CD4-positive, CD25-positive, alpha-beta regulatory T cell (primary cell): ENCODE measurements around the gene ZNF684. TPM values are rescaled to one million over a fixed set of nuclear protein-coding genes. Genes with fewer than 3 reads are reported as not detected.

Experiments
- ATAC-seq, 2 donors: fragments of 150-1000 bp; cut with Tn5 transposase; one replicate each; pipeline ENCODE4 v1.10.0; 2021; ENCODE audit warnings: low read depth in 2 of 2, moderate number of reproducible peaks in 2 of 2, moderate library complexity in 1 of 2
- DNase-seq, 3 donors: peaks; one replicate each; pipeline versions ENCODE4 v3.0.0 to v3.0.0-alpha.2; 2012 to 2022; ENCODE audit warnings: mixed read lengths in 1 of 3
- H3K27ac ChIP-seq: one replicate; pipeline ENCODE4 v1.7.0; 2013; ENCODE audit warnings: mild to moderate bottlenecking, low read length; ENCODE audit not compliant: insufficient read depth, poor library complexity, severe bottlenecking
- H3K27me3 ChIP-seq: one replicate; pipeline ENCODE4 v1.7.0; 2013; ENCODE audit warnings: low read length; ENCODE audit not compliant: control insufficient read depth, insufficient read depth
- H3K36me3 ChIP-seq: one replicate; pipeline ENCODE4 v1.7.0; 2013; ENCODE audit warnings: mild to moderate bottlenecking, low read length, moderate library complexity; ENCODE audit not compliant: control insufficient read depth, insufficient read depth
- H3K4me1 ChIP-seq: 2 replicates; pipeline ENCODE4 v1.7.0; 2013; ENCODE audit warnings: mild to moderate bottlenecking, low read length; ENCODE audit not compliant: insufficient read depth, control insufficient read depth, poor library complexity, severe bottlenecking
- H3K4me3 ChIP-seq: one replicate; pipeline ENCODE4 v1.7.0; 2013; ENCODE audit warnings: low read depth, mild to moderate bottlenecking, low read length, moderate library complexity
- H3K9me3 ChIP-seq, 2 experiments: 1 replicate in 1 of 2; 2 replicates in 1 of 2; pipeline ENCODE4 v1.7.0; 2013; ENCODE audit warnings: low read length in 2 of 2, mild to moderate bottlenecking in 1 of 2, moderate library complexity in 1 of 2; ENCODE audit not compliant: control insufficient read depth in 2 of 2
- H3K27ac Mint-ChIP-seq, 3 donors: one replicate each; pipeline ENCODE4 v1.8.0; 2020 to 2022; ENCODE audit warnings: mild to moderate bottlenecking in 3 of 3, mixed read lengths in 3 of 3, moderate library complexity in 2 of 3
- H3K27me3 Mint-ChIP-seq: one replicate; pipeline ENCODE4 v1.8.0; 2022; ENCODE audit warnings: mild to moderate bottlenecking, mixed read lengths
- H3K36me3 Mint-ChIP-seq: one replicate; pipeline ENCODE4 v1.8.0; 2020; ENCODE audit warnings: mixed read lengths
- H3K4me1 Mint-ChIP-seq, 4 donors: one replicate each; pipeline ENCODE4 v1.8.0; 2020 to 2022; ENCODE audit warnings: mixed read lengths in 4 of 4, mild to moderate bottlenecking in 1 of 4
- H3K4me3 Mint-ChIP-seq, 4 donors: one replicate each; pipeline ENCODE4 v1.8.0; 2020 to 2022; ENCODE audit warnings: mild to moderate bottlenecking in 4 of 4, mixed read lengths in 4 of 4, moderate library complexity in 3 of 4
- H3K9me3 Mint-ChIP-seq, 7 donors: one replicate each; pipeline ENCODE4 v1.8.0; 2020 to 2022; ENCODE audit warnings: mixed read lengths in 7 of 7, mild to moderate bottlenecking in 3 of 7, moderate library complexity in 2 of 7
- polyA plus RNA-seq, 4 donors: library from polyadenylated mRNA; unstranded; fragments of 300-500 nt; fragmentation: Illumina TruSeq; gene quantifications; one replicate each; pipeline ENCODE4 v1.2.3, GENCODE V29; 2021
- total RNA-seq: library from RNA; stranded (reverse); gene quantifications from one replicate; pipeline ENCODE4 v1.2.3, GENCODE V29; 2022

Gene ZNF684
- total and polyA plus RNA-seq, 5 donors from 2014 or later = 5.3 to 6.0 (median 5.7) TPM

GRCh38 chr1:40530735-40531380, 579 bp upstream of the ZNF684 start:
- H3K36me3 ChIP-seq = no peaks in the 10 kb centered on the region
- DNase-seq (no peak), ATAC-seq (no peak)
- peak overlapping the region; percentile 90 to 100 (median 96) for H3K4me3 Mint-ChIP-seq
- peak overlapping the region; percentile 99 for H3K4me3 ChIP-seq
- H3K27me3 Mint-ChIP-seq = peaks cover 27% of the 10 kb centered on the region
- H3K4me1 ChIP-seq = peaks cover 17% of the 10 kb centered on the region
- H3K27ac Mint-ChIP-seq = peak overlapping the region; percentile 93 to 96 (median 94)
- H3K4me1 Mint-ChIP-seq = peaks cover 16 to 33% (median 25%) of the 10 kb centered on the region in 4 donors
- peaks cover 6 to 8% of the 10 kb centered on the region in 2 experiments for H3K9me3 ChIP-seq
- H3K36me3 Mint-ChIP-seq = peaks cover 6% of the 10 kb centered on the region
- H3K9me3 Mint-ChIP-seq = peaks cover 0 to 11% (median 4%) of the 10 kb centered on the region in 7 donors
- H3K27ac ChIP-seq = peak overlapping the region; percentile 70
- no peaks in the 10 kb centered on the region for H3K27me3 ChIP-seq

- peaks cover 16 to 33% (median 25%) of the 10 kb centered on the region in 4 donors for H3K4me1 Mint-ChIP-seq
These were observed 589 bp downstream of the ZNF684 start for GRCh38 chr1:40532062-40532389.

GRCh38 chr1:40532844-40533424, 1.5 kb downstream of the ZNF684 start:
- Mint-ChIP-seq H3K4me3 (peak overlapping the region; percentile 4 to 81 (median 57)), H3K36me3 (peaks cover 8% of the 10 kb centered on the region), H3K9me3 (peaks cover 0 to 6% (median 3%) of the 10 kb centered on the region in 7 donors), H3K27me3 (peaks cover 17% of the 10 kb centered on the region), H3K27ac (peak overlapping the region in 1 of 3 donors; percentile 96), H3K4me1 (peaks cover 16 to 33% (median 25%) of the 10 kb centered on the region in 4 donors)
- H3K4me1 ChIP-seq = peaks cover 17% of the 10 kb centered on the region
- no peaks in the 10 kb centered on the region for H3K27me3 ChIP-seq
- no peak for ATAC-seq
- peak overlapping the region; percentile 99 for H3K4me3 ChIP-seq
- DNase-seq = peak in 2 of 3 donors; percentile 19 to 71
- no peak overlapping the region for H3K27ac ChIP-seq
- H3K9me3 ChIP-seq = peaks cover 0 to 2% of the 10 kb centered on the region in 2 experiments
- no peaks in the 10 kb centered on the region for H3K36me3 ChIP-seq

More at GRCh38 chr1:40532062-40532389, 589 bp downstream of the ZNF684 start:
- peak overlapping the region; percentile 99 for H3K4me3 ChIP-seq
- H3K4me1 ChIP-seq = peaks cover 17% of the 10 kb centered on the region
- Mint-ChIP-seq H3K27ac (peak overlapping the region; percentile 93 to 96 (median 94)), H3K27me3 (peaks cover 21% of the 10 kb centered on the region), H3K4me3 (peak overlapping the region; percentile 90 to 100 (median 96)), H3K9me3 (peaks cover 0 to 6% (median 4%) of the 10 kb centered on the region in 7 donors), H3K36me3 (peaks cover 4% of the 10 kb centered on the region)
- H3K36me3 ChIP-seq = no peaks in the 10 kb centered on the region
- peak overlapping the region; percentile 70 for H3K27ac ChIP-seq
- no peak for ATAC-seq
- no peak for DNase-seq
- peaks cover 0 to 6% of the 10 kb centered on the region in 2 experiments for H3K9me3 ChIP-seq
- no peaks in the 10 kb centered on the region for H3K27me3 ChIP-seq

GRCh38 chr1:40534589-40534988, 3.2 kb downstream of the ZNF684 start:
- ATAC-seq (no peak), DNase-seq (no peak)
- Histone ChIP-seq H3K9me3 (no peaks in the 10 kb centered on the region), H3K27ac (no peak overlapping the region), H3K4me3 (no peak overlapping the region), H3K36me3 (no peaks in the 10 kb centered on the region), H3K4me1 (peaks cover 17% of the 10 kb centered on the region), H3K27me3 (no peaks in the 10 kb centered on the region)
- no peak overlapping the region for H3K27ac Mint-ChIP-seq
- peaks cover 0 to 6% (median 3%) of the 10 kb centered on the region in 7 donors for H3K9me3 Mint-ChIP-seq
- H3K4me3 Mint-ChIP-seq = no peak overlapping the region
- H3K36me3 Mint-ChIP-seq = peaks cover 8% of the 10 kb centered on the region
- H3K27me3 Mint-ChIP-seq = peaks cover 10% of the 10 kb centered on the region
- H3K4me1 Mint-ChIP-seq = peaks cover 16 to 33% (median 25%) of the 10 kb centered on the region in 4 donors

GRCh38 chr1:40535732-40536131, 4.3 kb downstream of the ZNF684 start:
- Histone ChIP-seq H3K4me1 (peaks cover 17% of the 10 kb centered on the region), H3K36me3 (peaks cover 2% of the 10 kb centered on the region), H3K9me3 (no peaks in the 10 kb centered on the region), H3K4me3 (no peak overlapping the region), H3K27ac (no peak overlapping the region), H3K27me3 (no peaks in the 10 kb centered on the region)
- no peak for DNase-seq
- Mint-ChIP-seq H3K36me3 (peaks cover 8% of the 10 kb centered on the region), H3K27me3 (peaks cover 9% of the 10 kb centered on the region), H3K4me3 (peak overlapping the region in 1 of 4 donors; percentile 10), H3K9me3 (peaks cover 0 to 5% (median 3%) of the 10 kb centered on the region in 7 donors), H3K27ac (no peak overlapping the region), H3K4me1 (peaks cover 16 to 36% (median 27%) of the 10 kb centered on the region in 4 donors)
- no peak for ATAC-seq

- Mint-ChIP-seq H3K4me3 (no peak overlapping the region), H3K36me3 (peaks cover 32% of the 10 kb centered on the region), H3K9me3 (peaks cover 0 to 2% (median 0%) of the 10 kb centered on the region in 7 donors), H3K27me3 (no peaks in the 10 kb centered on the region), H3K4me1 (peaks cover 2 to 21% (median 7%) of the 10 kb centered on the region in 4 donors), H3K27ac (peak overlapping the region in 1 of 3 donors; percentile 25)
- H3K27ac ChIP-seq = no peak overlapping the region
- H3K9me3 ChIP-seq = no peaks in the 10 kb centered on the region
- H3K4me3 ChIP-seq = peak overlapping the region; percentile 47
- peaks cover 24% of the 10 kb centered on the region for H3K36me3 ChIP-seq
- no peaks in the 10 kb centered on the region for H3K4me1 ChIP-seq
- H3K27me3 ChIP-seq = no peaks in the 10 kb centered on the region
- ATAC-seq (no peak), DNase-seq (peak in 1 of 3 donors; percentile 24)
These were observed 7.9 kb downstream of the ZNF684 start for GRCh38 chr1:40539338-40539737.

GRCh38 chr1:40546957-40547356, 15.5 kb downstream of the ZNF684 start:
- no peak overlapping the region for H3K4me3 Mint-ChIP-seq
- DNase-seq (no peak), ATAC-seq (no peak)
- no peaks in the 10 kb centered on the region for H3K4me1 ChIP-seq
- peaks cover 45% of the 10 kb centered on the region for H3K36me3 Mint-ChIP-seq
- H3K4me3 ChIP-seq = no peak overlapping the region
- peaks cover 0 to 11% (median under 1%) of the 10 kb centered on the region in 4 donors for H3K4me1 Mint-ChIP-seq
- no peak overlapping the region for H3K27ac ChIP-seq
- no peaks in the 10 kb centered on the region for H3K27me3 ChIP-seq
- H3K9me3 ChIP-seq = peaks cover 14 to 19% of the 10 kb centered on the region in 2 experiments
- H3K36me3 ChIP-seq = peaks cover 40% of the 10 kb centered on the region
- H3K27me3 Mint-ChIP-seq = no peaks in the 10 kb centered on the region
- no peak overlapping the region for H3K27ac Mint-ChIP-seq
- peaks cover 0 to 25% (median 9%) of the 10 kb centered on the region in 7 donors for H3K9me3 Mint-ChIP-seq
